HCT116 (cell line): ENCODE results near the gene PLEKHA5. TPM values are rescaled to one million over a fixed set of nuclear protein-coding genes. Genes with fewer than 3 reads are reported as not detected.

Source experiments
- ATAC-seq: fragments of 200-7000 bp; cut with Tn5 transposase; 2 replicates; pipeline ENCODE4 v1.9.1; 2020; ENCODE audit warnings: mild to moderate bottlenecking, moderate library complexity
- BruUV-seq: library from RNA; stranded (reverse); fragments of 400-500 nt; replicated peaks from 2 replicates; lab custom pipeline; 2021; lab: Mats Ljungman, UMichigan
- CTCF ChIA-PET: fragments of 300-600 bp; sonication (Branson Sonifier 250); formaldehyde crosslinking; loops from one replicate; lab custom pipeline; 2021; ENCODE audit warnings: antibody characterized with exemption; lab: Charles Lee
- POLR2A ChIA-PET: fragments of 300-600, 350-600 bp; sonication (Branson Sonifier 250); formaldehyde crosslinking; loops from one replicate; lab custom pipeline; 2021; ENCODE audit warnings: antibody characterized with exemption; lab: Charles Lee
- RAD21 ChIA-PET, 2 experiments: fragments of 300-600 bp; sonication (Branson Sonifier 250); formaldehyde crosslinking; loops; one replicate each; lab custom pipeline; 2023; ENCODE audit warnings: low total read pairs in 2 of 2; ENCODE audit not compliant: uncharacterized antibody in 2 of 2, unreplicated experiment in 2 of 2, low non-redundant PET in 1 of 2; lab: Charles Lee
- DNase-seq: peaks from one replicate; pipeline ENCODE4 v3.0.0-alpha.2; 2010; ENCODE audit warnings: low read depth, low spot score
- H2AFZ ChIP-seq: fragments of 200-600 bp; shearing (Covaris generic), sonication (generic); 2 replicates; pipeline ENCODE4 v1.6.1; 2017; ENCODE audit warnings: low read depth, mixed run types, mixed read lengths, antibody characterized with exemption, low read length; ENCODE audit not compliant: poor library complexity, severe bottlenecking
- H3K27ac ChIP-seq: 2 replicates; pipeline ENCODE4 v1.5.1; 2012; ENCODE audit warnings: low read depth, low read length
- H3K27me3 ChIP-seq: fragments of 200-600 bp; sonication (generic); 2 replicates; pipeline ENCODE4 v1.6.1; 2016; ENCODE audit warnings: mixed run types, low read length, mixed read lengths; ENCODE audit not compliant: insufficient read depth
- H3K36me3 ChIP-seq, 2 experiments: fragments of 200-500 bp in 1 of 2; fragments of 200-600 bp in 1 of 2; sonication (Bioruptor generic) in 1 of 2; sonication (generic) in 1 of 2; 2 replicates each; pipeline versions ENCODE4 v1.5.1 to v1.6.1; 2014 to 2016; ENCODE audit warnings: low read length in 2 of 2, inconsistent platforms in 1 of 2, mixed read lengths in 1 of 2, mixed run types in 1 of 2; ENCODE audit not compliant: insufficient read depth in 2 of 2, control insufficient read depth in 1 of 2
- H3K4me1 ChIP-seq, 2 experiments: fragments of 200-600 bp in 1 of 2; sonication (generic) in 1 of 2; 2 replicates each; pipeline versions ENCODE4 v1.5.1 to v1.6.1; 2012 to 2017; ENCODE audit warnings: low read length in 2 of 2, inconsistent platforms in 1 of 2, mild to moderate bottlenecking in 1 of 2, mixed read lengths in 1 of 2, mixed run types in 1 of 2, moderate library complexity in 1 of 2; ENCODE audit not compliant: insufficient read depth in 2 of 2, control insufficient read depth in 1 of 2
- H3K4me2 ChIP-seq: fragments of 200-600 bp; sonication (generic); 2 replicates; pipeline ENCODE4 v1.6.1; 2017; ENCODE audit warnings: mixed run types, low read length, mixed read lengths
- H3K4me3 ChIP-seq, 2 experiments: fragments of 200-600 bp in 1 of 2; sonication (generic) in 1 of 2; replicated peaks in 1 of 2; 2 replicates each; pipeline ENCODE4 v1.5.1; 2011 to 2016; ENCODE audit warnings: low read length in 2 of 2, control low read depth in 1 of 2, low read depth in 1 of 2, mild to moderate bottlenecking in 1 of 2, mixed read lengths in 1 of 2, mixed run types in 1 of 2
- H3K79me2 ChIP-seq: fragments of 200-600 bp; sonication (generic); 2 replicates; pipeline ENCODE4 v1.6.1; 2017; ENCODE audit warnings: mild to moderate bottlenecking, mixed run types, low read length, moderate library complexity, mixed read lengths; ENCODE audit not compliant: insufficient read depth
- H3K9ac ChIP-seq: fragments of 200-600 bp; sonication (generic); 2 replicates; pipeline ENCODE4 v1.6.1; 2016; ENCODE audit warnings: low read length, mixed read lengths
- H3K9me2 ChIP-seq: fragments of 200-600 bp; sonication (generic), shearing (Covaris generic); 2 replicates; pipeline ENCODE4 v1.6.1; 2017; ENCODE audit warnings: mixed run types, mild to moderate bottlenecking, moderate library complexity; ENCODE audit not compliant: insufficient read depth
- H3K9me3 ChIP-seq, 2 experiments: fragments of 200-500 bp in 1 of 2; fragments of 200-600 bp in 1 of 2; sonication (Bioruptor generic) in 1 of 2; sonication (generic) in 1 of 2; 2 replicates each; pipeline ENCODE4 v1.6.1; 2014 to 2017; ENCODE audit warnings: low read length in 2 of 2, mixed read lengths in 2 of 2, inconsistent platforms in 1 of 2, low read depth in 1 of 2, mild to moderate bottlenecking in 1 of 2, mixed run types in 1 of 2, moderate library complexity in 1 of 2; ENCODE audit not compliant: control insufficient read depth in 1 of 2, insufficient read depth in 1 of 2
- H4K20me1 ChIP-seq: fragments of 200-600 bp; sonication (generic), shearing (Covaris generic); 2 replicates; pipeline ENCODE4 v1.6.1; 2017; ENCODE audit warnings: mixed run types, mild to moderate bottlenecking, moderate library complexity; ENCODE audit not compliant: insufficient read depth
- CEBPB ChIP-seq: IDR thresholded peaks from 2 replicates; pipeline ENCODE4 v1.6.1; 2012; ENCODE audit warnings: low read depth
- EZH2 ChIP-seq: fragments of 200-600 bp; sonication (generic); IDR thresholded peaks from 2 replicates; pipeline ENCODE4 v1.6.1; 2017; ENCODE audit warnings: antibody characterized with exemption, mixed run types
- FOSL1 ChIP-seq: IDR thresholded peaks from 2 replicates; pipeline ENCODE4 v1.6.1; 2012; ENCODE audit warnings: low read depth
- JUND ChIP-seq: IDR thresholded peaks from 2 replicates; pipeline ENCODE4 v1.6.1; 2012
- POLR2A ChIP-seq: IDR thresholded peaks from 2 replicates; pipeline ENCODE4 v1.7.0; 2011; ENCODE audit warnings: borderline replicate concordance; ENCODE audit not compliant: insufficient read depth, insufficient read length; ENCODE audit errors: extremely low read depth
- SIN3A ChIP-seq: IDR thresholded peaks from 2 replicates; pipeline ENCODE4 v1.6.1; 2012; ENCODE audit warnings: low read depth
- SP1 ChIP-seq: IDR thresholded peaks from 2 replicates; pipeline ENCODE4 v1.6.1; 2012; ENCODE audit warnings: low read depth
- ZFX ChIP-seq: fragments of 450-650 bp; IDR thresholded peaks from 2 replicates; pipeline ENCODE4 v1.6.1; 2017
- ZNF274 ChIP-seq: fragments of 200-500 bp; sonication (Bioruptor generic); IDR thresholded peaks from 2 replicates; pipeline ENCODE4 v1.6.1; 2014; ENCODE audit warnings: mild to moderate bottlenecking, low read depth, low read length, inconsistent platforms
- intact Hi-C: fragments of 100-400 bp; cut with micrococcal nuclease; formaldehyde crosslinking; loops from 2 replicates; pipeline ENCODE4 v1.10.0; 2022
- total RNA-seq: library from RNA; stranded (reverse); gene quantifications from one replicate; pipeline ENCODE4 v1.2.1, GENCODE V29; 2021; ENCODE audit not compliant: unreplicated experiment

PLEKHA5 gene
- total RNA-seq, 1 experiment from 2014 or later = 18.9 TPM

DNA sequence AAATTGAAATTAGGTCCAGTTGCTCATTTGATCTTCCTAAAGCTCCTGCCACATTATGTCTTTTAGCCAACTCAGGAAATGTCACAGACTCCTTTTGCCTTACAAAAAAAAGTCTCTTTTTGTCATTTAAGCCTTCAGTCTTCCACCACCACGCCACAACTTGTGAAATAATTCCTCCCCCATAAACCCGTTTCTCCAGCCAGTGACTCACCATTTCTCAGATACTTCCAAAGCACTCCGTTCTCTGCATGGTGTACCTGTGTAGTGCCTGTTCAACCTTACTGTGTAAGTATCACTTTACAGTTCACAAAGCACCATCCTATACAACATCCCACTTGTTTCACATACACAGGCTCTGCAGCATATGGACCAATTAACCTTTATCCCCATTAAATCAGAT lies 170.2 kb downstream of the PLEKHA5 start:
- Histone ChIP-seq H3K9me3 (no peaks in the 10 kb centered on the region), H3K9me2 (no peaks in the 10 kb centered on the region), H3K79me2 (no peaks in the 10 kb centered on the region), H3K36me3 (no peaks in the 10 kb centered on the region), H3K4me2 (peak overlapping the region; percentile 33), H3K4me1 (peaks cover 6 to 11% of the 10 kb centered on the region in 2 experiments; a peak in 3 of 4 replicates), H3K9ac (no peak overlapping the region), H3K4me3 (no peak overlapping the region), H2AFZ (no peak overlapping the region), H4K20me1 (no peaks in the 10 kb centered on the region), H3K27me3 (no peaks in the 10 kb centered on the region), H3K27ac (no peak overlapping the region)
- ATAC-seq (peak; percentile 67), DNase-seq (peak; percentile 7)
- no TSS peak for BruUV-seq
- CTCF ChIA-PET = no interaction called here
- intact Hi-C loops = no loop called here
- RAD21 ChIA-PET = no interaction called here
- POLR2A ChIA-PET = no interaction called here
- TF ChIP-seq SP1 (peak; percentile 37), JUND (peak; percentile 58), ZNF274 (no peak), POLR2A (no peak), FOSL1 (peak; percentile 31; the same call in 1 of the 2 replicates), EZH2 (no peak), CEBPB (peak; percentile 43; the same call in 1 of the 2 replicates)

DNA sequence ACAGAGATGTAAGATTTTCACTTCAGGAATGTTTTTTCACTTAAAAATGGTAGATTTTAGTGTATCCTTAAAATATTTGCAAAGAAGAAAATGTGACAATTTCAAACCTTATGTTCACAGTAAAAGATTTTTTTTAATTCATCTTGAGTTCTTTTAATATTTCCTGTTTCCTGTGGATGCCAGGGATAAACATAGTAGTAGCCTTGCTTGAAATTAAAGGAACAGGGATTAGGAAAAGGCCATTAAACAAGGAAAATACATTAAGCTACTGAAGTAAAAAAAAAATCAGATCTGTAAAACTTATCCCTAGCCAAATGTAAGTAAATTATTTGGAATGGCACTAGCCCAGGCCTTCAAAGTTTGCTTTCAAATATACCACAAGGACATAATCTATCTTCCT lies 171.7 kb downstream of the PLEKHA5 start:
- H3K9ac ChIP-seq = no peak overlapping the region
- no peaks in the 10 kb centered on the region for H3K9me2 ChIP-seq
- ChIA-PET CTCF (no interaction called here), POLR2A (no interaction called here), RAD21 (no interaction called here)
- no peaks in the 10 kb centered on the region for H3K79me2 ChIP-seq
- intact Hi-C loops = no loop called here
- H3K4me2 ChIP-seq = no peak overlapping the region
- no peaks in the 10 kb centered on the region for H3K36me3 ChIP-seq
- no peaks in the 10 kb centered on the region for H4K20me1 ChIP-seq
- no peak overlapping the region for H3K4me3 ChIP-seq
- BruUV-seq = no TSS peak
- no peak overlapping the region for H3K27ac ChIP-seq
- TF ChIP-seq SIN3A (no peak), ZFX (no peak)
- H3K4me1 ChIP-seq = peaks cover 6 to 11% of the 10 kb centered on the region in 2 experiments; a peak in 3 of 4 replicates
- no peak overlapping the region for H2AFZ ChIP-seq
- H3K9me3 ChIP-seq = no peaks in the 10 kb centered on the region
- no peaks in the 10 kb centered on the region for H3K27me3 ChIP-seq
- DNase-seq (no peak), ATAC-seq (no peak)
